PC-9 (cell line): ENCODE data around the gene GAL3ST2. TPM values are rescaled to one million over a fixed set of nuclear protein-coding genes. Genes with fewer than 3 reads are reported as not detected.

Source experiments
- BruUV-seq: library from RNA; stranded (reverse); fragments of 400-500 nt; replicated peaks from 2 replicates; lab custom pipeline; 2021; lab: Mats Ljungman, UMichigan
- CTCF ChIA-PET: fragments of 300-600 bp; sonication (Branson Sonifier 250); formaldehyde crosslinking; loops from one replicate; lab custom pipeline; 2022; ENCODE audit warnings: antibody characterized with exemption; lab: Charles Lee
- POLR2A ChIA-PET: fragments of 300-600 bp; sonication (Branson Sonifier 250); formaldehyde crosslinking; loops from one replicate; lab custom pipeline; 2022; ENCODE audit warnings: antibody characterized with exemption; ENCODE audit not compliant: unreplicated experiment; lab: Charles Lee
- DNase-seq, 2 experiments: peaks; one replicate each; pipeline versions ENCODE4 v3.0.0 to v3.0.0-alpha.2; 2015 to 2022; ENCODE audit warnings: mixed read lengths in 1 of 2
- H2AFZ ChIP-seq: fragments of 200-600 bp; sonication (generic); 2 replicates; pipeline ENCODE4 v1.8.1; 2017; ENCODE audit warnings: antibody characterized with exemption
- H3F3A ChIP-seq: fragments of 200-600 bp; sonication (generic); 2 replicates; pipeline ENCODE4 v1.8.1; 2017; ENCODE audit warnings: antibody characterized with exemption, mild to moderate bottlenecking, low read depth; ENCODE audit not compliant: insufficient read depth
- H3K27ac ChIP-seq: fragments of 200-600 bp; sonication (generic); 2 replicates; pipeline ENCODE4 v1.6.1; 2016; ENCODE audit warnings: mixed run types
- H3K27me3 ChIP-seq: fragments of 200-600 bp; sonication (generic); 2 replicates; pipeline ENCODE4 v1.6.1; 2016; ENCODE audit warnings: low read depth, mixed run types; ENCODE audit not compliant: insufficient read depth
- H3K36me3 ChIP-seq: fragments of 200-600 bp; sonication (generic); 2 replicates; pipeline ENCODE4 v1.6.1; 2016; ENCODE audit warnings: low read depth, mixed run types
- H3K4me1 ChIP-seq: fragments of 200-600 bp; sonication (generic); replicated peaks from 2 replicates; pipeline ENCODE4 v1.6.1; 2016; ENCODE audit warnings: mixed run types; ENCODE audit not compliant: insufficient read depth
- H3K4me2 ChIP-seq: fragments of 200-600 bp; sonication (generic); 2 replicates; pipeline ENCODE4 v1.6.1; 2017; ENCODE audit warnings: mixed run types
- H3K4me3 ChIP-seq: fragments of 200-600 bp; sonication (generic); 2 replicates; pipeline ENCODE4 v1.6.1; 2016; ENCODE audit warnings: mixed run types
- H3K79me2 ChIP-seq: fragments of 200-600 bp; sonication (generic); 2 replicates; pipeline ENCODE4 v1.6.1; 2017; ENCODE audit warnings: low read depth, mixed run types
- H3K9me2 ChIP-seq: fragments of 200-600 bp; sonication (generic); 2 replicates; pipeline ENCODE4 v1.8.1; 2017; ENCODE audit warnings: mild to moderate bottlenecking; ENCODE audit not compliant: insufficient read depth
- H3K9me3 ChIP-seq: fragments of 200-600 bp; sonication (generic); 2 replicates; pipeline ENCODE4 v1.8.1; 2016; ENCODE audit warnings: low read depth; ENCODE audit not compliant: insufficient read depth
- H4K20me1 ChIP-seq: fragments of 200-600 bp; sonication (generic); 2 replicates; pipeline ENCODE4 v1.8.1; 2017; ENCODE audit not compliant: insufficient read depth
- EZH2 ChIP-seq: fragments of 200-600 bp; sonication (generic); IDR thresholded peaks from 2 replicates; pipeline ENCODE4 v1.8.0; 2017; ENCODE audit warnings: antibody characterized with exemption, low read depth
- intact Hi-C: fragments of 100-400 bp; cut with micrococcal nuclease; formaldehyde crosslinking; loops from one replicate; pipeline ENCODE4 v1.10.0; 2022; ENCODE audit not compliant: unreplicated experiment
- total RNA-seq: library from RNA; stranded (reverse); gene quantifications from 2 replicates; pipeline ENCODE4 v1.2.3, GENCODE V29; 2021
- TF ChIP-seq, protein P1 (sequence below): fragments of 200-600 bp; sonication (generic); conservative IDR thresholded peaks from 2 replicates; pipeline ENCODE4 v1.6.1; 2017; ENCODE audit warnings: mixed run types, antibody characterized with exemption, mild to moderate bottlenecking, moderate library complexity

GAL3ST2 gene
- total RNA-seq, 1 experiment from 2014 or later, result 3.9 TPM

DNA sequence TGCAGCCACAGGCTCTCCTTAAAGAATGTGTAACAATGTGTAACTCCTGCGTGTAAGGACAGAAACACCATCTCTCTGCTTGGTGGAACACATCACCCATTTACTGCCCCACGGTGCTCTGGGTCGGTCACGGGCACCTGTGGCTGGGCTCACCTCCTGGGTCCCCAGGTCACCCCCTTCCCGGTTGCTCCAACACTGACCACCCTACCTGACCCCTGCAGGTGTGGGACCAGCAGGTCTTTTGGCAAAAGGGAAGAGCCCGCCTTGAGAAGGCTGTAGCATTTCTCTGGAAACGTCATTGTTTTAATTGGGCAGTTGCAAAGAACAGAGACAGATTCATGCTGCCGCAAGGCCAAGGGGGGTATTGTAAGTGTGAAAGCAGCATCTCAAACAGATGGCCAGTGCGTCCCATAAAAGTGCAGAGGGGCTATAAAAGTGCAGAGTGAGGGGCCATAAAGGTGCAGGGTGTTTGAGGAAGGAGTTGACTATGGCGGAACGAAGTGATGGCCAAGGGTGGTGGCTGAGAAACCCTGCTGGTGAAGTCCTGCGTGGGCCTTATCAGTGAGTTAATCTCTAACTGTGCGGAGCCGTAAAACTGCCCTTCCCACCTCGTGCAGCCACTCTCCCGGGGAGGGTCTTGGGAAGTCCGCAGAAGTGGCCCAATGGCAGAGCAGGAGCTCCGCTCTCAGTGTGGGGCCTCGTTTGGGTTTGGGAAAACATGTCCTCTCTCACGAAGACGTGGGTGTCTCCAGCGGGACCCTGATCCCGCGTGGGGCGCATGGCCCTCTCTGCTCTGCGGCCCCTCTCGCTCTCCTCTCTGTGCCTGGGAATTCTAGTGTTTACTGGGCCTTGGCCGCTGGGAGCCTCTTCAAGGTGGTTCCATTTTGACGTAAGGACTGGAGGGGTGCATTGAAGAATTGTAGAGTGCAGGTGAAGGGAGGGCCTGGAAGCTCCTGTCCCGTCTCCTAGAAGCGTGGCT is 18.7 kb downstream of the GAL3ST2 start:
- POLR2A ChIA-PET, result no interaction called here
- CTCF ChIA-PET, result no interaction called here
- DNase-seq, result no peak
- Histone ChIP-seq H3K4me2 (no peak overlapping the region), H2AFZ (no peak overlapping the region), H3K27ac (no peak overlapping the region), H3F3A (0 out of 2 replicates have a peak, but pooled peaks cover 8% of the 10 kb centered on the region), H3K36me3 (no peaks in the 10 kb centered on the region), H3K4me1 (peaks cover 8% of the 10 kb centered on the region), H3K9me3 (no peaks in the 10 kb centered on the region), H3K9me2 (no peaks in the 10 kb centered on the region), H3K4me3 (no peak overlapping the region), H4K20me1 (no peaks in the 10 kb centered on the region; the same call in 1 of the 2 replicates), H3K79me2 (no peaks in the 10 kb centered on the region), H3K27me3 (0 out of 2 replicates have a peak, but pooled peaks cover 9% of the 10 kb centered on the region)
- BruUV-seq, result no TSS peak
- TF ChIP-seq, protein P1, sequence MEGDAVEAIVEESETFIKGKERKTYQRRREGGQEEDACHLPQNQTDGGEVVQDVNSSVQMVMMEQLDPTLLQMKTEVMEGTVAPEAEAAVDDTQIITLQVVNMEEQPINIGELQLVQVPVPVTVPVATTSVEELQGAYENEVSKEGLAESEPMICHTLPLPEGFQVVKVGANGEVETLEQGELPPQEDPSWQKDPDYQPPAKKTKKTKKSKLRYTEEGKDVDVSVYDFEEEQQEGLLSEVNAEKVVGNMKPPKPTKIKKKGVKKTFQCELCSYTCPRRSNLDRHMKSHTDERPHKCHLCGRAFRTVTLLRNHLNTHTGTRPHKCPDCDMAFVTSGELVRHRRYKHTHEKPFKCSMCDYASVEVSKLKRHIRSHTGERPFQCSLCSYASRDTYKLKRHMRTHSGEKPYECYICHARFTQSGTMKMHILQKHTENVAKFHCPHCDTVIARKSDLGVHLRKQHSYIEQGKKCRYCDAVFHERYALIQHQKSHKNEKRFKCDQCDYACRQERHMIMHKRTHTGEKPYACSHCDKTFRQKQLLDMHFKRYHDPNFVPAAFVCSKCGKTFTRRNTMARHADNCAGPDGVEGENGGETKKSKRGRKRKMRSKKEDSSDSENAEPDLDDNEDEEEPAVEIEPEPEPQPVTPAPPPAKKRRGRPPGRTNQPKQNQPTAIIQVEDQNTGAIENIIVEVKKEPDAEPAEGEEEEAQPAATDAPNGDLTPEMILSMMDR, result no peak
- no peak for TF ChIP-seq EZH2
- intact Hi-C loops, result no loop called here

DNA sequence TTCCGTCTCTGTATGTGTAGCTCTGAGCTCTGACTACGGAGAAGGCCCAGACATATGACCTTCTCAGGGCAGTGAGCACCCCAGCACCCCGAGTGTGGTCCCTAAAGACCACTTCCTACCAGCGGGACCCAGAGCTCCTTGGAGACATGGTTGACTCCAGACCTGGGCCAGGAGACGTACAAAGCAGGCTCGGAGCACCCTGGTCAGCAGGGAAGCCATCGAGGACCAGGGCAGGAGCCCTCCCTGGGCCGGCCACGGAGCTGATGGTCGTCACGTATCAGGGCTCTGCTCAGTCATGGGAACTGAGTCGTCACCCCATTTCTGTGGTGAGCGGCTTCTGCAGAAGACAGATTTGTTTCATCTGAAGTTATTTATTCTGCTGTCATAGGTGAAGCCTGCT is 19.6 kb downstream of the GAL3ST2 start:
- ChIA-PET POLR2A (no interaction called here), CTCF (interaction anchor here (0.6 kb wide), 1 partner anchor 404 kb away, joined by 3 read pairs; no protein-coding TSS in a partner anchor)
- H3K9me2 ChIP-seq, result no peaks in the 10 kb centered on the region
- no peak for DNase-seq
- no TSS peak for BruUV-seq
- no peak overlapping the region for H3K4me2 ChIP-seq
- no peak overlapping the region for H2AFZ ChIP-seq
- H3K9me3 ChIP-seq, result no peaks in the 10 kb centered on the region
- no peaks in the 10 kb centered on the region; the same call in 1 of the 2 replicates for H4K20me1 ChIP-seq
- intact Hi-C loops, result no loop called here
- H3K79me2 ChIP-seq, result no peaks in the 10 kb centered on the region
- H3K4me1 ChIP-seq, result peaks cover 7% of the 10 kb centered on the region
- H3K27ac ChIP-seq, result no peak overlapping the region
- 0 out of 2 replicates have a peak, but pooled peaks cover 9% of the 10 kb centered on the region for H3K27me3 ChIP-seq
- H3K4me3 ChIP-seq, result no peak overlapping the region
- no peaks in the 10 kb centered on the region for H3K36me3 ChIP-seq
- TF ChIP-seq EZH2, result no peak
- TF ChIP-seq, protein P1, result no peak
- 0 out of 2 replicates have a peak, but pooled peaks cover 8% of the 10 kb centered on the region for H3F3A ChIP-seq

- Histone ChIP-seq H3K9me2 (no peaks in the 10 kb centered on the region), H3F3A (0 out of 2 replicates have a peak, but pooled peaks cover 8% of the 10 kb centered on the region), H3K4me3 (no peak overlapping the region), H4K20me1 (no peaks in the 10 kb centered on the region; the same call in 1 of the 2 replicates), H3K79me2 (no peaks in the 10 kb centered on the region), H3K36me3 (no peaks in the 10 kb centered on the region), H2AFZ (no peak overlapping the region), H3K9me3 (no peaks in the 10 kb centered on the region), H3K4me2 (no peak overlapping the region), H3K27me3 (0 out of 2 replicates have a peak, but pooled peaks cover 9% of the 10 kb centered on the region), H3K27ac (no peak overlapping the region), H3K4me1 (peaks cover 2% of the 10 kb centered on the region)
- ChIA-PET POLR2A (interaction anchor here (0.6 kb wide), 1 partner anchor 150 kb away, joined by 6 read pairs; no protein-coding TSS in a partner anchor), CTCF (interaction anchor here (0.6 kb wide), 1 partner anchor 405 kb away, joined by 3 read pairs; no protein-coding TSS in a partner anchor)
- intact Hi-C loops, result no loop called here
- DNase-seq, result no peak
- TF ChIP-seq, protein P1, result no peak
- no peak for TF ChIP-seq EZH2
- no TSS peak for BruUV-seq
Observed at GRCh38 chr2:241796610-241797138, 20.1 kb downstream of the GAL3ST2 start.
